HCT116 (cell line): ENCODE data around the gene RELB. TPM values are rescaled to one million over a fixed set of nuclear protein-coding genes. Genes with fewer than 3 reads are reported as not detected.

Experiments used
- ATAC-seq: fragments of 200-7000 bp; cut with Tn5 transposase; 2 replicates; pipeline ENCODE4 v1.9.1; 2020; ENCODE audit warnings: mild to moderate bottlenecking, moderate library complexity
- BruUV-seq: library from RNA; stranded (reverse); fragments of 400-500 nt; replicated peaks from 2 replicates; lab custom pipeline; 2021; lab: Mats Ljungman, UMichigan
- CTCF ChIA-PET: fragments of 300-600 bp; sonication (Branson Sonifier 250); formaldehyde crosslinking; loops from one replicate; lab custom pipeline; 2021; ENCODE audit warnings: antibody characterized with exemption; lab: Charles Lee
- POLR2A ChIA-PET: fragments of 300-600, 350-600 bp; sonication (Branson Sonifier 250); formaldehyde crosslinking; loops from one replicate; lab custom pipeline; 2021; ENCODE audit warnings: antibody characterized with exemption; lab: Charles Lee
- RAD21 ChIA-PET, 2 experiments: fragments of 300-600 bp; sonication (Branson Sonifier 250); formaldehyde crosslinking; loops; one replicate each; lab custom pipeline; 2023; ENCODE audit warnings: low total read pairs in 2 of 2; ENCODE audit not compliant: uncharacterized antibody in 2 of 2, unreplicated experiment in 2 of 2, low non-redundant PET in 1 of 2; lab: Charles Lee
- DNase-seq: peaks from one replicate; pipeline ENCODE4 v3.0.0-alpha.2; 2010; ENCODE audit warnings: low read depth, low spot score
- H2AFZ ChIP-seq: fragments of 200-600 bp; shearing (Covaris generic), sonication (generic); 2 replicates; pipeline ENCODE4 v1.6.1; 2017; ENCODE audit warnings: low read depth, mixed run types, mixed read lengths, antibody characterized with exemption, low read length; ENCODE audit not compliant: poor library complexity, severe bottlenecking
- H3K27ac ChIP-seq: 2 replicates; pipeline ENCODE4 v1.5.1; 2012; ENCODE audit warnings: low read depth, low read length
- H3K27me3 ChIP-seq: fragments of 200-600 bp; sonication (generic); 2 replicates; pipeline ENCODE4 v1.6.1; 2016; ENCODE audit warnings: mixed run types, low read length, mixed read lengths; ENCODE audit not compliant: insufficient read depth
- H3K36me3 ChIP-seq, 2 experiments: fragments of 200-500 bp in 1 of 2; fragments of 200-600 bp in 1 of 2; sonication (Bioruptor generic) in 1 of 2; sonication (generic) in 1 of 2; 2 replicates each; pipeline versions ENCODE4 v1.5.1 to v1.6.1; 2014 to 2016; ENCODE audit warnings: low read length in 2 of 2, inconsistent platforms in 1 of 2, mixed read lengths in 1 of 2, mixed run types in 1 of 2; ENCODE audit not compliant: insufficient read depth in 2 of 2, control insufficient read depth in 1 of 2
- H3K4me1 ChIP-seq, 2 experiments: fragments of 200-600 bp in 1 of 2; sonication (generic) in 1 of 2; 2 replicates each; pipeline versions ENCODE4 v1.5.1 to v1.6.1; 2012 to 2017; ENCODE audit warnings: low read length in 2 of 2, inconsistent platforms in 1 of 2, mild to moderate bottlenecking in 1 of 2, mixed read lengths in 1 of 2, mixed run types in 1 of 2, moderate library complexity in 1 of 2; ENCODE audit not compliant: insufficient read depth in 2 of 2, control insufficient read depth in 1 of 2
- H3K4me2 ChIP-seq: fragments of 200-600 bp; sonication (generic); 2 replicates; pipeline ENCODE4 v1.6.1; 2017; ENCODE audit warnings: mixed run types, low read length, mixed read lengths
- H3K4me3 ChIP-seq, 2 experiments: fragments of 200-600 bp in 1 of 2; sonication (generic) in 1 of 2; replicated peaks in 1 of 2; 2 replicates each; pipeline ENCODE4 v1.5.1; 2011 to 2016; ENCODE audit warnings: low read length in 2 of 2, control low read depth in 1 of 2, low read depth in 1 of 2, mild to moderate bottlenecking in 1 of 2, mixed read lengths in 1 of 2, mixed run types in 1 of 2
- H3K79me2 ChIP-seq: fragments of 200-600 bp; sonication (generic); 2 replicates; pipeline ENCODE4 v1.6.1; 2017; ENCODE audit warnings: mild to moderate bottlenecking, mixed run types, low read length, moderate library complexity, mixed read lengths; ENCODE audit not compliant: insufficient read depth
- H3K9ac ChIP-seq: fragments of 200-600 bp; sonication (generic); 2 replicates; pipeline ENCODE4 v1.6.1; 2016; ENCODE audit warnings: low read length, mixed read lengths
- H3K9me2 ChIP-seq: fragments of 200-600 bp; sonication (generic), shearing (Covaris generic); 2 replicates; pipeline ENCODE4 v1.6.1; 2017; ENCODE audit warnings: mixed run types, mild to moderate bottlenecking, moderate library complexity; ENCODE audit not compliant: insufficient read depth
- H3K9me3 ChIP-seq, 2 experiments: fragments of 200-500 bp in 1 of 2; fragments of 200-600 bp in 1 of 2; sonication (Bioruptor generic) in 1 of 2; sonication (generic) in 1 of 2; 2 replicates each; pipeline ENCODE4 v1.6.1; 2014 to 2017; ENCODE audit warnings: low read length in 2 of 2, mixed read lengths in 2 of 2, inconsistent platforms in 1 of 2, low read depth in 1 of 2, mild to moderate bottlenecking in 1 of 2, mixed run types in 1 of 2, moderate library complexity in 1 of 2; ENCODE audit not compliant: control insufficient read depth in 1 of 2, insufficient read depth in 1 of 2
- H4K20me1 ChIP-seq: fragments of 200-600 bp; sonication (generic), shearing (Covaris generic); 2 replicates; pipeline ENCODE4 v1.6.1; 2017; ENCODE audit warnings: mixed run types, mild to moderate bottlenecking, moderate library complexity; ENCODE audit not compliant: insufficient read depth
- CBX3 ChIP-seq: IDR thresholded peaks from 2 replicates; pipeline ENCODE4 v1.6.1; 2012; ENCODE audit warnings: low read depth
- CEBPB ChIP-seq: IDR thresholded peaks from 2 replicates; pipeline ENCODE4 v1.6.1; 2012; ENCODE audit warnings: low read depth
- ELF1 ChIP-seq: IDR thresholded peaks from 2 replicates; pipeline ENCODE4 v1.6.1; 2012; ENCODE audit warnings: low read depth, borderline replicate concordance
- JUND ChIP-seq: IDR thresholded peaks from 2 replicates; pipeline ENCODE4 v1.6.1; 2012
- POLR2A ChIP-seq: IDR thresholded peaks from 2 replicates; pipeline ENCODE4 v1.7.0; 2011; ENCODE audit warnings: borderline replicate concordance; ENCODE audit not compliant: insufficient read depth, insufficient read length; ENCODE audit errors: extremely low read depth
- POLR2AphosphoS5 ChIP-seq: IDR thresholded peaks from 2 replicates; pipeline ENCODE4 v1.6.1; 2011; ENCODE audit warnings: mild to moderate bottlenecking, low read depth, low read length, moderate library complexity
- SIN3A ChIP-seq: IDR thresholded peaks from 2 replicates; pipeline ENCODE4 v1.6.1; 2012; ENCODE audit warnings: low read depth
- SRF ChIP-seq: IDR thresholded peaks from 2 replicates; pipeline ENCODE4 v1.6.1; 2012; ENCODE audit warnings: low read depth
- TCF7L2 ChIP-seq: IDR thresholded peaks from 2 replicates; pipeline ENCODE4 v1.7.0; 2011; ENCODE audit warnings: borderline replicate concordance, inconsistent platforms; ENCODE audit not compliant: insufficient read depth, insufficient read length; ENCODE audit errors: extremely low read depth
- YY1 ChIP-seq: IDR thresholded peaks from 2 replicates; pipeline ENCODE4 v1.6.1; 2011; ENCODE audit warnings: low read length, low read depth, moderate library complexity, mild to moderate bottlenecking; ENCODE audit not compliant: insufficient replicate concordance; ENCODE audit errors: extremely low read depth
- ZFX ChIP-seq: fragments of 450-650 bp; IDR thresholded peaks from 2 replicates; pipeline ENCODE4 v1.6.1; 2017
- intact Hi-C: fragments of 100-400 bp; cut with micrococcal nuclease; formaldehyde crosslinking; loops from 2 replicates; pipeline ENCODE4 v1.10.0; 2022
- total RNA-seq: library from RNA; stranded (reverse); gene quantifications from one replicate; pipeline ENCODE4 v1.2.1, GENCODE V29; 2021; ENCODE audit not compliant: unreplicated experiment
- TF ChIP-seq, protein P1 (sequence below), 3 experiments: fragments of 200-600 bp in 1 of 3; sonication (generic) in 1 of 3; IDR thresholded peaks in 2 of 3; conservative IDR thresholded peaks in 1 of 3; 2 replicates each; pipeline ENCODE4 v1.5.1; 2012 to 2017; ENCODE audit warnings: low read depth in 2 of 3, low read length in 2 of 3, antibody characterized with exemption in 1 of 3, borderline replicate concordance in 1 of 3, control low read depth in 1 of 3, mild to moderate bottlenecking in 1 of 3, mixed read lengths in 1 of 3, mixed run types in 1 of 3, moderate library complexity in 1 of 3; ENCODE audit not compliant: insufficient read depth in 1 of 3
- TF ChIP-seq, protein P2 (sequence below): IDR thresholded peaks from 2 replicates; pipeline ENCODE4 v1.6.1; 2012
- TF ChIP-seq, protein P3 (sequence below): IDR thresholded peaks from 2 replicates; pipeline ENCODE4 v1.6.1; 2012
- TF ChIP-seq, protein P4 (sequence below): IDR thresholded peaks from 2 replicates; pipeline ENCODE4 v1.6.1; 2012; ENCODE audit warnings: low read depth
- TF ChIP-seq, protein P5 (sequence below): IDR thresholded peaks from 2 replicates; pipeline ENCODE4 v1.6.1; 2011; ENCODE audit warnings: mild to moderate bottlenecking, low read length, moderate library complexity; ENCODE audit not compliant: insufficient replicate concordance; ENCODE audit errors: extremely low read depth

Gene RELB
- total RNA-seq, 1 experiment from 2014 or later = 12.9 TPM

DNA sequence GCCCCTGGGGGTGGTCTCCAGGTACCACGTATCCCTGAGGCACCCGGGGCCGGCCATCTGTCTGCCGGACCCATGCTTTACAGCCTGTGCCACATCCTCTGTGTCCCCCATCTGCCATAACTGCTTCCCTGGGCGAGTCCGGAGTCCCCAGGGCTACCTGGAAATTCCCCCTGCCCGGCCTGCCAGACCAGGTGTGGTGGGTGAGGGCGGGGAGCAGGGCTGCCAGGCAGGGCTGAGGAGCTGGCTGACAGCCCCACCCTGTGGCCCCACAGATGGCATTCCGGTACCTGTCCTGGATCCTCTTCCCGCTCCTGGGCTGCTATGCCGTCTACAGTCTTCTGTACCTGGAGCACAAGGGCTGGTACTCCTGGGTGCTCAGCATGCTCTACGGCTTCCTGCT, 10.3 kb upstream of the RELB start:
- Histone ChIP-seq H3K27ac (no peak overlapping the region), H4K20me1 (no peaks in the 10 kb centered on the region), H3K4me2 (no peak overlapping the region), H3K9me2 (no peaks in the 10 kb centered on the region), H3K9ac (no peak overlapping the region), H3K9me3 (no peaks in the 10 kb centered on the region), H3K36me3 (peaks cover 0 to 10% of the 10 kb centered on the region in 2 experiments; a peak in 2 of 4 replicates), H3K4me3 (no peak overlapping the region), H3K27me3 (no peaks in the 10 kb centered on the region), H3K79me2 (no peaks in the 10 kb centered on the region), H2AFZ (no peak overlapping the region), H3K4me1 (no peaks in the 10 kb centered on the region)
- ChIA-PET POLR2A (no interaction called here), CTCF (no interaction called here), RAD21 (no interaction called here)
- BruUV-seq = no TSS peak
- DNase-seq (no peak), ATAC-seq (no peak)
- intact Hi-C loops = no loop called here
- TF ChIP-seq POLR2A (no peak), TCF7L2 (no peak), POLR2AphosphoS5 (no peak), YY1 (no peak), ELF1 (no peak), SRF (no peak), JUND (no peak), ZFX (no peak), CEBPB (no peak), CBX3 (no peak), SIN3A (no peak)
- TF ChIP-seq, protein P1, sequence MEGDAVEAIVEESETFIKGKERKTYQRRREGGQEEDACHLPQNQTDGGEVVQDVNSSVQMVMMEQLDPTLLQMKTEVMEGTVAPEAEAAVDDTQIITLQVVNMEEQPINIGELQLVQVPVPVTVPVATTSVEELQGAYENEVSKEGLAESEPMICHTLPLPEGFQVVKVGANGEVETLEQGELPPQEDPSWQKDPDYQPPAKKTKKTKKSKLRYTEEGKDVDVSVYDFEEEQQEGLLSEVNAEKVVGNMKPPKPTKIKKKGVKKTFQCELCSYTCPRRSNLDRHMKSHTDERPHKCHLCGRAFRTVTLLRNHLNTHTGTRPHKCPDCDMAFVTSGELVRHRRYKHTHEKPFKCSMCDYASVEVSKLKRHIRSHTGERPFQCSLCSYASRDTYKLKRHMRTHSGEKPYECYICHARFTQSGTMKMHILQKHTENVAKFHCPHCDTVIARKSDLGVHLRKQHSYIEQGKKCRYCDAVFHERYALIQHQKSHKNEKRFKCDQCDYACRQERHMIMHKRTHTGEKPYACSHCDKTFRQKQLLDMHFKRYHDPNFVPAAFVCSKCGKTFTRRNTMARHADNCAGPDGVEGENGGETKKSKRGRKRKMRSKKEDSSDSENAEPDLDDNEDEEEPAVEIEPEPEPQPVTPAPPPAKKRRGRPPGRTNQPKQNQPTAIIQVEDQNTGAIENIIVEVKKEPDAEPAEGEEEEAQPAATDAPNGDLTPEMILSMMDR (IDR thresholded peaks at IDR 0.05 in 2 of 3, conservative IDR thresholded peaks at IDR 0.05 in 1 of 3; ENCODE audit: borderline replicate concordance in 1 of 3, insufficient read depth in 1 of 3, low read depth in 2 of 3, low read length in 2 of 3) = no peak
- TF ChIP-seq, protein P2, sequence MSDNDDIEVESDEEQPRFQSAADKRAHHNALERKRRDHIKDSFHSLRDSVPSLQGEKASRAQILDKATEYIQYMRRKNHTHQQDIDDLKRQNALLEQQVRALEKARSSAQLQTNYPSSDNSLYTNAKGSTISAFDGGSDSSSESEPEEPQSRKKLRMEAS = no peak
- TF ChIP-seq, protein P3, sequence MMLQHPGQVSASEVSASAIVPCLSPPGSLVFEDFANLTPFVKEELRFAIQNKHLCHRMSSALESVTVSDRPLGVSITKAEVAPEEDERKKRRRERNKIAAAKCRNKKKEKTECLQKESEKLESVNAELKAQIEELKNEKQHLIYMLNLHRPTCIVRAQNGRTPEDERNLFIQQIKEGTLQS = no peak
- TF ChIP-seq, protein P4, sequence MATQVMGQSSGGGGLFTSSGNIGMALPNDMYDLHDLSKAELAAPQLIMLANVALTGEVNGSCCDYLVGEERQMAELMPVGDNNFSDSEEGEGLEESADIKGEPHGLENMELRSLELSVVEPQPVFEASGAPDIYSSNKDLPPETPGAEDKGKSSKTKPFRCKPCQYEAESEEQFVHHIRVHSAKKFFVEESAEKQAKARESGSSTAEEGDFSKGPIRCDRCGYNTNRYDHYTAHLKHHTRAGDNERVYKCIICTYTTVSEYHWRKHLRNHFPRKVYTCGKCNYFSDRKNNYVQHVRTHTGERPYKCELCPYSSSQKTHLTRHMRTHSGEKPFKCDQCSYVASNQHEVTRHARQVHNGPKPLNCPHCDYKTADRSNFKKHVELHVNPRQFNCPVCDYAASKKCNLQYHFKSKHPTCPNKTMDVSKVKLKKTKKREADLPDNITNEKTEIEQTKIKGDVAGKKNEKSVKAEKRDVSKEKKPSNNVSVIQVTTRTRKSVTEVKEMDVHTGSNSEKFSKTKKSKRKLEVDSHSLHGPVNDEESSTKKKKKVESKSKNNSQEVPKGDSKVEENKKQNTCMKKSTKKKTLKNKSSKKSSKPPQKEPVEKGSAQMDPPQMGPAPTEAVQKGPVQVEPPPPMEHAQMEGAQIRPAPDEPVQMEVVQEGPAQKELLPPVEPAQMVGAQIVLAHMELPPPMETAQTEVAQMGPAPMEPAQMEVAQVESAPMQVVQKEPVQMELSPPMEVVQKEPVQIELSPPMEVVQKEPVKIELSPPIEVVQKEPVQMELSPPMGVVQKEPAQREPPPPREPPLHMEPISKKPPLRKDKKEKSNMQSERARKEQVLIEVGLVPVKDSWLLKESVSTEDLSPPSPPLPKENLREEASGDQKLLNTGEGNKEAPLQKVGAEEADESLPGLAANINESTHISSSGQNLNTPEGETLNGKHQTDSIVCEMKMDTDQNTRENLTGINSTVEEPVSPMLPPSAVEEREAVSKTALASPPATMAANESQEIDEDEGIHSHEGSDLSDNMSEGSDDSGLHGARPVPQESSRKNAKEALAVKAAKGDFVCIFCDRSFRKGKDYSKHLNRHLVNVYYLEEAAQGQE = no peak
- TF ChIP-seq, protein P5, sequence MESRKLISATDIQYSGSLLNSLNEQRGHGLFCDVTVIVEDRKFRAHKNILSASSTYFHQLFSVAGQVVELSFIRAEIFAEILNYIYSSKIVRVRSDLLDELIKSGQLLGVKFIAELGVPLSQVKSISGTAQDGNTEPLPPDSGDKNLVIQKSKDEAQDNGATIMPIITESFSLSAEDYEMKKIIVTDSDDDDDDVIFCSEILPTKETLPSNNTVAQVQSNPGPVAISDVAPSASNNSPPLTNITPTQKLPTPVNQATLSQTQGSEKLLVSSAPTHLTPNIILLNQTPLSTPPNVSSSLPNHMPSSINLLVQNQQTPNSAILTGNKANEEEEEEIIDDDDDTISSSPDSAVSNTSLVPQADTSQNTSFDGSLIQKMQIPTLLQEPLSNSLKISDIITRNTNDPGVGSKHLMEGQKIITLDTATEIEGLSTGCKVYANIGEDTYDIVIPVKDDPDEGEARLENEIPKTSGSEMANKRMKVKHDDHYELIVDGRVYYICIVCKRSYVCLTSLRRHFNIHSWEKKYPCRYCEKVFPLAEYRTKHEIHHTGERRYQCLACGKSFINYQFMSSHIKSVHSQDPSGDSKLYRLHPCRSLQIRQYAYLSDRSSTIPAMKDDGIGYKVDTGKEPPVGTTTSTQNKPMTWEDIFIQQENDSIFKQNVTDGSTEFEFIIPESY = no peak
